HUES48 (cell line): ENCODE measurements around the gene SORD.
"Not testable (repeated sequence)": the region's sequence is repeated elsewhere in the genome, so short reads cannot be mapped to it uniquely, and the experiment has no call there.

Source experiments
- H3K27ac ChIP-seq: one replicate; pipeline ENCODE4 v1.7.0; 2013; ENCODE audit warnings: low read depth, low read length, inconsistent platforms
- H3K27me3 ChIP-seq: 2 replicates; pipeline ENCODE4 v1.6.1; 2013; ENCODE audit warnings: mild to moderate bottlenecking, low read length; ENCODE audit not compliant: control insufficient read depth, insufficient read depth
- H3K36me3 ChIP-seq: 2 replicates; pipeline ENCODE4 v1.6.1; 2013; ENCODE audit warnings: low read length; ENCODE audit not compliant: control insufficient read depth, insufficient read depth
- H3K4me1 ChIP-seq: 2 replicates; pipeline ENCODE4 v1.6.1; 2013; ENCODE audit warnings: mild to moderate bottlenecking, low read length; ENCODE audit not compliant: control insufficient read depth, insufficient read depth
- H3K4me3 ChIP-seq: 2 replicates; pipeline ENCODE4 v1.5.1; 2013; ENCODE audit warnings: mild to moderate bottlenecking, low read depth, low read length
- H3K9ac ChIP-seq: 2 replicates; pipeline ENCODE4 v1.6.1; 2013; ENCODE audit warnings: mild to moderate bottlenecking, low read depth, low read length, moderate library complexity
- H3K9me3 ChIP-seq: 2 replicates; pipeline ENCODE4 v1.6.1; 2013; ENCODE audit warnings: low read length; ENCODE audit not compliant: control insufficient read depth, insufficient read depth

SORD gene

GRCh38 chr15:45075440-45076320 lies 52.7 kb downstream of the SORD start:
- H3K27me3 ChIP-seq, H3K9ac ChIP-seq, H3K36me3 ChIP-seq, H3K4me1 ChIP-seq, H3K4me3 ChIP-seq, H3K9me3 ChIP-seq, H3K27ac ChIP-seq: not testable (repeated sequence)

DNA sequence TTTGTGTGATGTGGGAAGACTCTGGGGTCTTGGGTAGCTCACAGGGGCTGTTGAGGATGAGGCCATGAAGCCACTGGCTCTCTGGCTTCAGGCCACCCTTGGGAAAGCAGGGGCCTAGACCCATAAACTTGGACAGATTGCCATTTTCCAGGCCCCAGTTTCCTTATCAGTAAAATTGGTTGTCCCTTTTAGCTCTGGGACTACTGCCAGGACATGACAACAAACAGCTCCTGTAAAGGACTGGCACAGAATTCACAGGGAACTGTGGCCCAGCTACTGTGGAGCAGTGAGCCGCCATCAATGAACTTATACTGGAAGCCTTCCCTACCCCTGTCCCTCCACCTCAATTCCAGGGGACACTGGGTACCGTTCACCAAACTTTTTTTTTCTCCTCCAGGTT lies 54.4 kb downstream of the SORD start:
- not testable (repeated sequence) for H3K9ac ChIP-seq, H3K4me1 ChIP-seq, H3K36me3 ChIP-seq, H3K27ac ChIP-seq, H3K9me3 ChIP-seq, H3K4me3 ChIP-seq, H3K27me3 ChIP-seq

DNA sequence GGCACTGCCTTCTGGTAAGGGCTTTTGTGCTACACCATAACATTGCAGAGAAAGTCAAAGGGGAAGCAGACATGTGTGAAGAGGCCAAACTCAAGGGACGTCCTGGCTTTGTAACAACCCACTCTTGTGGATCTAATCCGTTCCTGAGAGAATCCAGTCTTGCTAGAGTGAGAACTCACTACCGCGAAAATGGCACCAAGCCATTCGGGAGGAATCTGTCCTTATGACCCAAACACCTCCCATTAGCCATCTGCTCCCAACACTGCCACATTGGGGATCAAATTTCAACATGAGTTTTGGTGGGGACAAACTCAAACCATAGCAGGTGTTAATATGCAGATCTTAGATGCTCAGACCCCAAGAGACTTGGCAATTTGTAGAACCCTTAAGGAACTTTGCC lies 56.2 kb downstream of the SORD start:
- H3K27me3 ChIP-seq, H3K4me3 ChIP-seq, H3K9me3 ChIP-seq: not testable (repeated sequence)

GRCh38 chr15:45079628-45080246 lies 56.7 kb downstream of the SORD start:
- H3K27me3 ChIP-seq, H3K27ac ChIP-seq, H3K9ac ChIP-seq, H3K9me3 ChIP-seq, H3K4me3 ChIP-seq, H3K4me1 ChIP-seq, H3K36me3 ChIP-seq: not testable (repeated sequence)

More for the DNA sequence above, 56.2 kb downstream of the SORD start:
- H3K27ac ChIP-seq, H3K4me1 ChIP-seq, H3K36me3 ChIP-seq, H3K9ac ChIP-seq: not testable (repeated sequence)

- H3K36me3 ChIP-seq, H3K27me3 ChIP-seq, H3K9ac ChIP-seq, H3K4me3 ChIP-seq, H3K4me1 ChIP-seq, H3K27ac ChIP-seq, H3K9me3 ChIP-seq: not testable (repeated sequence)
These were observed 57.6 kb downstream of the SORD start for GRCh38 chr15:45080593-45080992.

DNA sequence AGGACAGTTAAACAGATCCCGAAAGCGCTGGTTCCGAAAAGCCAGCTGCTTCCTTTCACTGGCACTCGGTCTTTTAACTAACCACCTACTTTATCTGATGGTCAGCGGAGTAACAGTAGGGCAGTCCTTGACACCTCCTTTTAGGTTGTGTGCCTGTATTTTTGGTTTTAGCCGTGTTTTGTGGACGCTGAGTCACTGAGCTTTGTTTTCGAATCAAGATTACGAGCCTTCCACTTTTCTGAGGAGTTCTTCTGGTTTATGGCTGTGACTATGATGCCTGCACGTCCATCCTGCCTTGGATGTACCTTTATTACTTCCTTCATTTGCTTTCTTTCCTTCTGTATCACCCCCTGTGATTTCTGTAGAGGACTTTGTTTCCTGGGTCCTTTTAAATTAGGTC lies 59.4 kb downstream of the SORD start:
- not testable (repeated sequence) for H3K9ac ChIP-seq, H3K4me3 ChIP-seq, H3K36me3 ChIP-seq, H3K27ac ChIP-seq, H3K4me1 ChIP-seq, H3K9me3 ChIP-seq, H3K27me3 ChIP-seq

DNA sequence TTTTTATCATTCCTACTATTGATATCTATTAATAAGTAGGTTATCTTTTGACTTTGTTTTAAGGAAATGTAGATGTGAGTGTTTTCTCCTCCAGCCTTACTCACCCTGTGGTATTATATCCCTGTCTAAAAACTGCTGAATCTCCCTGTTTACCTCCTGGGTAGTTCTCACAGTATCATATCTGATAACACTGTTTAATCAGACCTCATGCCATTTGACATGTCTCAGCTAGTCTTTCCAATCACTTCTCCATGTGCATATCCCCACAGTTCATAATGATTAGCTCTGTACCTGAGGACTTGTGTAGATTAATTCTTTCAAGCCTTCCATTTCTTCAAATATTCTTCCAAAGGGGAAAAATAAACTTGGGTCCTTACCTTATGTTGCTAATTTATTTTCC lies 60.2 kb downstream of the SORD start:
- no peaks in the 10 kb centered on the region for H3K9me3 ChIP-seq
- no peaks in the 10 kb centered on the region for H3K36me3 ChIP-seq
- no peak overlapping the region for H3K4me3 ChIP-seq
- no peak overlapping the region for H3K27ac ChIP-seq
- H3K4me1 ChIP-seq, result no peaks in the 10 kb centered on the region
- H3K9ac ChIP-seq, result no peak overlapping the region
- H3K27me3 ChIP-seq, result no peaks in the 10 kb centered on the region; the same call in 1 of the 2 replicates

DNA sequence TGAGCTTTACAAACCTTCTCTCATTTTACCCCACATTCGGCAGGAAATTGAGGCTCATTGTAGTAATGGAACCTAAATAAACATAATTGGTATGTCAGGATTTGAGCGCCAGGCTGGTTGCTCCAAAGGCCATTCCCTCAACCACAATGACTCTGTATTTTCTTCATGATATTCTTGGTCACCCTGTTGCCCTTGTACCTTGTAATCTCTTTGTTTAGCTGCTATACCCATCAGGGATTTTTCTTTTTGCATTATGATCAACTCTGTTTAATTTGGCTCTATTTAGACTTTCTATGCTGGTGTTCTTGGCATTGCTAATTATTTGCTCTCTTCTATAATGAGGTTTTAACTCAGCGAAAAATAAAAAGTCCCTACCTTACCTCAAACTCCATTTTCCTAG lies 61.2 kb downstream of the SORD start:
- Histone ChIP-seq H3K4me3 (no peak overlapping the region), H3K27ac (no peak overlapping the region), H3K4me1 (no peaks in the 10 kb centered on the region), H3K9ac (no peak overlapping the region), H3K27me3 (no peaks in the 10 kb centered on the region; the same call in 1 of the 2 replicates), H3K9me3 (no peaks in the 10 kb centered on the region), H3K36me3 (no peaks in the 10 kb centered on the region)

- Histone ChIP-seq H3K27me3 (no peaks in the 10 kb centered on the region; the same call in 1 of the 2 replicates), H3K4me1 (no peaks in the 10 kb centered on the region), H3K9ac (no peak overlapping the region), H3K27ac (no peak overlapping the region), H3K9me3 (no peaks in the 10 kb centered on the region), H3K36me3 (no peaks in the 10 kb centered on the region), H3K4me3 (no peak overlapping the region)
These were observed 64.5 kb downstream of the SORD start for GRCh38 chr15:45087513-45087912.

DNA sequence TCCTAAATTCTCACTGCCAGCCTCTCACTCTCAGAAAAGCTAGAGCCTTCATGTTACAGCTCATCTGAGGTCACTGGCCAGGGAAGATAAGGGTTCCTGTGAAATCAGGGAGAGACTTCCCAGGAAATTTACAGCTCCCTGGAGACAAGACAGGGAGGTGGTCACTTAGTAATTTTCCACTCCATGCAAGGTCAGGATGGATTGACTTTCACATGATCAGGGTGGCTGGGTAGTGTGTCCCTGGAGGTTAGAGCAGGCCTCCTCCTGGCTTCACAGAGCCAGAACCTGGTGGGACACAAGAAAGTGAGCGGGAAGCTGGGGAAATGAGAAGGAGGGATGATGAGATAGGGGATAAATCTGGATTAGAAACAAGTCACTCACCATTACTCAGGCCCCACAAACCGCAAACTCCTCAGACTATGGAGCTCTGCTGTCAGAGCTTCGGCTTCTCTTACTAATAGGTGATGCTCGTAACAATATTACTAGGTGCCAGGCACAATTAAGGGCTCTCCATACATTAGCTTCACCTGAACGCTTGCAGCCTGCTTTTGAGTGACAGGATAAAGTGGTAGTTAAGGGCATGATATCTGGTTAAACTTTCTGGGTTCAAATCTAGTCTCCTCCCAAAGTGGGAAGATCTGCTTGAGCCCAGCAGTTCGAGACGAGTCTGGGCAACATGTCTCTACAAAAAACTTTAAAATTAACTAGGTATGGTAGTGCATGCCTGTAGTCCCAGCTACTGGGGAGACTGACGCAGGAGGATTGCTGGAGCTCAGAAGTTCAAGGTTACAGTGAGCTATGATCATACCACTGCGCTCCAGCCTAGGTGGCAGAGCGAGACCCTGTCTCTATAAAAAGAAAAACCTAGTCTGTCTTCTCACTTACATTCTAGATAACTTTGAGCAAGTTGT lies 66.1 kb downstream of the SORD start:
- no peak overlapping the region for H3K27ac ChIP-seq
- no peak overlapping the region for H3K9ac ChIP-seq
- no peak overlapping the region for H3K4me3 ChIP-seq
- H3K9me3 ChIP-seq, result no peaks in the 10 kb centered on the region
- no peaks in the 10 kb centered on the region for H3K36me3 ChIP-seq
- H3K4me1 ChIP-seq, result no peaks in the 10 kb centered on the region
- no peaks in the 10 kb centered on the region; the same call in 1 of the 2 replicates for H3K27me3 ChIP-seq
